ENCODE data around the gene ATP5F1A.
A peak's percentile ranks its signal among the peaks of the same experiment; 100 is the strongest.
"Not testable (repeated sequence)": the region's sequence is repeated elsewhere in the genome, so short reads cannot be mapped to it uniquely, and the experiment has no call there.

Gene ATP5F1A

GRCh38 chr18:46097801-46098615 is at the start of gene ATP5F1A:
Gene ATP5F1A (minus strand): TSS chr18:46098296. CDS start chr18:46098231, 65 bp downstream.
- peak; percentile 47 for DNase-seq

- no peak for DNase-seq
Measured at GRCh38 chr18:46141199-46141598, 43.1 kb upstream of the ATP5F1A start.

GRCh38 chr18:46140173-46140572 is 42.1 kb upstream of the ATP5F1A start:
- no peak for DNase-seq

GRCh38 chr18:46134920-46135675 is 37.0 kb upstream of the ATP5F1A start:
- peak; percentile 82 for DNase-seq

- DNase-seq: no peak
Measured at GRCh38 chr18:46133534-46133933, 35.4 kb upstream of the ATP5F1A start.

- DNase-seq: not testable (repeated sequence)
Measured at GRCh38 chr18:46130549-46130948, 32.5 kb upstream of the ATP5F1A start.

GRCh38 chr18:46130061-46130460 is 32.0 kb upstream of the ATP5F1A start:
- DNase-seq: no peak

- DNase-seq: not testable (repeated sequence)
Measured at GRCh38 chr18:46126625-46127024, 28.5 kb upstream of the ATP5F1A start.

GRCh38 chr18:46113751-46114150 is 15.7 kb upstream of the ATP5F1A start:
- DNase-seq: no peak

- no peak for DNase-seq
Measured at GRCh38 chr18:46110406-46110805, 12.3 kb upstream of the ATP5F1A start.

GRCh38 chr18:46109386-46109785 is 11.3 kb upstream of the ATP5F1A start:
- DNase-seq: no peak

GRCh38 chr18:46104128-46104911 is 6.2 kb upstream of the ATP5F1A start, which contains the start of gene HAUS1:
Gene HAUS1 (plus strand): TSS chr18:46104385. CDS start chr18:46104412, 27 bp downstream.
- DNase-seq: peak; percentile 73

GRCh38 chr18:46099463-46099862 is 1.4 kb upstream of the ATP5F1A start:
- DNase-seq: no peak

- DNase-seq: peak; percentile 88
Measured at GRCh38 chr18:46098616-46098933, 479 bp upstream of the ATP5F1A start.

- DNase-seq: no peak
Measured at GRCh38 chr18:46097431-46097800, 680 bp downstream of the ATP5F1A start.

- DNase-seq: no peak
Measured at GRCh38 chr18:46096651-46097300, 1.3 kb downstream of the ATP5F1A start.

- DNase-seq: no peak
Measured at GRCh38 chr18:46095532-46095931, 2.6 kb downstream of the ATP5F1A start.

- peak; percentile 42 for DNase-seq
Measured at GRCh38 chr18:46088501-46088900, 9.6 kb downstream of the ATP5F1A start.

GRCh38 chr18:46084431-46084830 is 13.7 kb downstream of the ATP5F1A start:
- no peak for DNase-seq

GRCh38 chr18:46080156-46080555 is 17.9 kb downstream of the ATP5F1A start:
- no peak for DNase-seq

- DNase-seq: no peak
Measured at GRCh38 chr18:46079336-46079735, 18.8 kb downstream of the ATP5F1A start.

- peak; percentile 4 for DNase-seq
Measured at GRCh38 chr18:46073474-46074331, 24.4 kb downstream of the ATP5F1A start.
